GM23338 (cell line): ENCODE measurements around the gene C1QTNF4. TPM values are rescaled to one million over a fixed set of nuclear protein-coding genes. Genes with fewer than 3 reads are reported as not detected.

Source experiments
- ATAC-seq: fragments of 200-7000 bp; cut with Tn5 transposase; 3 replicates; pipeline ENCODE4 v1.9.1; 2020
- DNase-seq: peaks from one replicate; pipeline ENCODE4 v3.0.0-alpha.2; 2015; ENCODE audit warnings: low spot score
- H2AFZ ChIP-seq: fragments of 200-600 bp; sonication (generic); 2 replicates; pipeline ENCODE4 v1.8.0; 2016; ENCODE audit warnings: antibody characterized with exemption, mild to moderate bottlenecking, moderate library complexity
- H3F3A ChIP-seq: fragments of 200-600 bp; sonication (generic); replicated peaks from 2 replicates; pipeline ENCODE4 v1.8.0; 2017; ENCODE audit warnings: antibody characterized with exemption, mixed run types, low read depth
- H3K27ac ChIP-seq: fragments of 200-600 bp; sonication (generic); 2 replicates; pipeline ENCODE4 v1.6.1; 2016; ENCODE audit warnings: low read depth
- H3K27me3 ChIP-seq: fragments of 200-600 bp; sonication (generic); 2 replicates; pipeline ENCODE4 v1.8.0; 2016; ENCODE audit warnings: mild to moderate bottlenecking, mixed run types, moderate library complexity; ENCODE audit not compliant: insufficient read depth
- H3K36me3 ChIP-seq: fragments of 200-600 bp; sonication (generic); 2 replicates; pipeline ENCODE4 v1.8.0; 2016; ENCODE audit warnings: mild to moderate bottlenecking; ENCODE audit not compliant: insufficient read depth
- H3K4me1 ChIP-seq: fragments of 200-600 bp; sonication (generic); 2 replicates; pipeline ENCODE4 v1.8.0; 2016; ENCODE audit warnings: mild to moderate bottlenecking, moderate library complexity; ENCODE audit not compliant: insufficient read depth
- H3K4me2 ChIP-seq: fragments of 200-600 bp; sonication (generic); 2 replicates; pipeline ENCODE4 v1.7.1; 2017; ENCODE audit warnings: mixed run types
- H3K4me3 ChIP-seq: fragments of 200-600 bp; sonication (generic); 2 replicates; pipeline ENCODE4 v1.6.1; 2016; ENCODE audit warnings: mixed run types
- H3K79me2 ChIP-seq: fragments of 200-600 bp; sonication (generic); replicated peaks from 2 replicates; pipeline ENCODE4 v1.8.0; 2017; ENCODE audit warnings: mild to moderate bottlenecking; ENCODE audit not compliant: insufficient read depth
- H3K9me2 ChIP-seq: fragments of 200-600 bp; sonication (generic); 2 replicates; pipeline ENCODE4 v1.8.0; 2017; ENCODE audit not compliant: insufficient read depth
- H4K20me1 ChIP-seq: fragments of 200-600 bp; sonication (generic); replicated peaks from 2 replicates; pipeline ENCODE4 v1.8.0; 2017; ENCODE audit warnings: mild to moderate bottlenecking; ENCODE audit not compliant: insufficient read depth
- H3K27ac Mint-ChIP-seq: 2 replicates; pipeline ENCODE4 v1.8.0; 2020; ENCODE audit warnings: inconsistent platforms, mild to moderate bottlenecking, moderate library complexity, mixed read lengths
- H3K27me3 Mint-ChIP-seq: 3 replicates; pipeline ENCODE4 v1.8.0; 2022; ENCODE audit warnings: low read depth, mild to moderate bottlenecking, moderate library complexity, mixed read lengths, inconsistent platforms; ENCODE audit not compliant: insufficient read depth, poor library complexity
- H3K36me3 Mint-ChIP-seq: 3 replicates; pipeline ENCODE4 v1.8.0; 2021; ENCODE audit warnings: low read depth, mild to moderate bottlenecking, inconsistent platforms, moderate library complexity, mixed read lengths
- H3K4me1 Mint-ChIP-seq: 3 replicates; pipeline ENCODE4 v1.8.0; 2020; ENCODE audit warnings: mild to moderate bottlenecking, inconsistent platforms, mixed read lengths
- H3K4me3 Mint-ChIP-seq: 3 replicates; pipeline ENCODE4 v1.8.0; 2021; ENCODE audit warnings: moderate library complexity, mild to moderate bottlenecking, inconsistent platforms, mixed read lengths
- H3K9me3 Mint-ChIP-seq: 3 replicates; pipeline ENCODE4 v1.8.0; 2020; ENCODE audit warnings: moderate library complexity, mild to moderate bottlenecking, inconsistent platforms, mixed read lengths
- EZH2 ChIP-seq: fragments of 200-600 bp; sonication (generic); IDR thresholded peaks from one replicate; pipeline ENCODE4 v1.8.0; 2017; ENCODE audit warnings: antibody characterized with exemption, mild to moderate bottlenecking, low read depth; ENCODE audit not compliant: unreplicated experiment
- EZH2phosphoT487 ChIP-seq: fragments of 200-600 bp; sonication (generic); IDR thresholded peaks from one replicate; pipeline ENCODE4 v1.8.1; 2018; ENCODE audit warnings: antibody characterized with exemption; ENCODE audit not compliant: unreplicated experiment
- JUNB ChIP-seq: IDR thresholded peaks from one replicate; pipeline ENCODE4 v1.6.1; 2016; ENCODE audit warnings: antibody characterized with exemption; ENCODE audit not compliant: unreplicated experiment
- NANOG ChIP-seq: IDR thresholded peaks from 2 replicates; pipeline ENCODE4 v1.6.1; 2016; ENCODE audit warnings: antibody characterized with exemption, borderline replicate concordance
- POLR2AphosphoS5 ChIP-seq: IDR thresholded peaks from 2 replicates; pipeline ENCODE4 v1.6.1; 2016; ENCODE audit warnings: antibody characterized with exemption, low read depth
- STAT1 ChIP-seq: IDR thresholded peaks from one replicate; pipeline ENCODE4 v1.6.1; 2016; ENCODE audit warnings: antibody characterized with exemption; ENCODE audit not compliant: unreplicated experiment
- ZNF114 ChIP-seq: fragments of 250-450 bp; sonication (Bioruptor Pico); IDR thresholded peaks from 2 replicates; pipeline ENCODE4 v1.5.0; 2020; ENCODE audit warnings: mild to moderate bottlenecking, moderate library complexity
- ZNF331 ChIP-seq: fragments of 250-450 bp; sonication (Bioruptor Pico); IDR thresholded peaks from 2 replicates; pipeline ENCODE4 v1.5.0; 2020; ENCODE audit warnings: low read depth, mild to moderate bottlenecking, moderate library complexity
- polyA plus RNA-seq: library from polyadenylated mRNA; unstranded; fragments of >200 nt; fragmentation: Nextera tagmentation; extraction: Ambion mirVana; gene quantifications from 2 replicates; pipeline ENCODE4 v1.2.1, GENCODE V29; 2016
- total RNA-seq: library from RNA; depleted of rRNA; stranded (reverse); fragments of >200 nt; shearing (Covaris generic); gene quantifications from 2 replicates; pipeline ENCODE4 v1.2.3, GENCODE V29; 2014
- TF ChIP-seq, protein P1 (sequence below): IDR thresholded peaks from one replicate; pipeline ENCODE4 v1.6.1; 2018; ENCODE audit warnings: antibody characterized with exemption; ENCODE audit not compliant: unreplicated experiment
- TF ChIP-seq, protein P2 (sequence below): IDR thresholded peaks from 2 replicates; pipeline ENCODE4 v1.6.1; 2016; ENCODE audit warnings: antibody characterized with exemption

Gene C1QTNF4
- total and polyA plus RNA-seq, 2 experiments from 2014 or later, result 5.2 to 6.6 TPM

DNA sequence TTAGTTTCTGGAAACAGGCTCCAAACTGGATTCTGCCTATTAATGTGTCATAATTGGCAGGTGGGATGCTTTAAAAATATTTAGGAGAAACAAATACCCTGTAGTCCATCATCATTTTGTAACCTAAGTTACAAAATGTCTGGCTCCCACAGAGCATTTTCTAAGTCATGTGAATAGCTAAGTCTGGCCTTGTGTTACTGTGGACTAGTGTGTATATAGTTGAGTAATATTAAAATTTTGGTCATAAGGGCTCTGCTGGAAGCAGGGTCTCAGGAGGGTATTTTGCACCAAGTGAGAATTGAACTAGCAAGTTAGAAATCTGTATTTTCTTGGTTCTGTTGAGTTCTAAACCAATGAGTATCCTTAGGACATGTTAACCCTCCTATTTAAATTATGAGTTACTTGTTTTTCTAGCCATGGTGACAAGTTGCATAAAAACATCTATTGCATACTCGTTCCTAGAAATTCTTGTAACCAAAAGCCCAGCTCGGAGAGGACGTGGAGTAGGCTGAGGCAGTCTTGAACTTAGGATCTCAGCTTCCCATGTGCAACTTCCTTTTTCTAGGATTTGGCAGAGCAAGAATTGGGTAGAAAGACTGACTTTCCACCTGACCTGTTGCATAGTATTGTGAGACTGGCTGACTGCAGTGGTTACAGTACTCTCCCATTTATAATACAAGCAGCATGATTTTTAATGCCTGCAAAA lies 23.4 kb downstream of the C1QTNF4 start:
- Histone ChIP-seq H3K79me2 (peaks cover 45% of the 10 kb centered on the region), H3K9me2 (no peaks in the 10 kb centered on the region), H4K20me1 (peaks cover 13% of the 10 kb centered on the region), H3K4me3 (no peak overlapping the region), H3K27ac (no peak overlapping the region), H3K4me1 (no peaks in the 10 kb centered on the region), H2AFZ (no peak overlapping the region), H3K27me3 (no peaks in the 10 kb centered on the region), H3K4me2 (no peak overlapping the region), H3F3A (peaks cover 10% of the 10 kb centered on the region; the same call in 1 of the 2 replicates), H3K36me3 (peaks cover 23% of the 10 kb centered on the region)
- H3K4me1 Mint-ChIP-seq, result peaks cover 5% of the 10 kb centered on the region; the same call in 2 of the 3 replicates
- H3K9me3 Mint-ChIP-seq, result peaks cover 2% of the 10 kb centered on the region; the same call in 1 of the 3 replicates
- no peak overlapping the region for H3K4me3 Mint-ChIP-seq
- no peak overlapping the region for H3K27ac Mint-ChIP-seq
- H3K27me3 Mint-ChIP-seq, result peaks cover 3% of the 10 kb centered on the region
- DNase-seq, result no peak
- no peak for ATAC-seq
- TF ChIP-seq NANOG (no peak), EZH2phosphoT487 (no peak)
- H3K36me3 Mint-ChIP-seq, result peaks cover 63% of the 10 kb centered on the region

DNA sequence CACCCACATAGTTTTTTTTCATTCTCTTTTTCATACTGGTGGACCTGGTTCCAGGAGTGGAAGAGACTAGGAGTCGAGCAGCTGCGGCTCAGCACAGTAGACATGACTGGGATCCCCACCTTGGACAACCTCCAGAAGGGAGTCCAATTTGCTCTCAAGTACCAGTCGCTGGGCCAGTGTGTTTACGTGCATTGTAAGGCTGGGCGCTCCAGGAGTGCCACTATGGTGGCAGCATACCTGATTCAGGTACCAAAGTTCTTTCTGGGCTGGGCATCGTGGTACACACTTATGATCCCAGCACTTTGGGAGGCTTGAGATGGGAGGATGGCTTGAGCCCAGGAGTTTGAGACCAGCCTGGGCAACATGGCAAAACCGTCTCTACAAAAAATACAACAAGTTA lies 24.6 kb downstream of the C1QTNF4 start:
- Mint-ChIP-seq H3K27ac (no peak overlapping the region), H3K4me1 (peaks cover 8% of the 10 kb centered on the region), H3K4me3 (no peak overlapping the region), H3K27me3 (peaks cover 7% of the 10 kb centered on the region), H3K9me3 (peaks cover 2% of the 10 kb centered on the region; the same call in 1 of the 3 replicates), H3K36me3 (peaks cover 52% of the 10 kb centered on the region)
- H3K4me1 ChIP-seq, result peaks cover 3% of the 10 kb centered on the region; the same call in 1 of the 2 replicates
- H3K79me2 ChIP-seq, result peaks cover 45% of the 10 kb centered on the region
- H4K20me1 ChIP-seq, result peaks cover 13% of the 10 kb centered on the region
- no peak for DNase-seq
- H3K36me3 ChIP-seq, result peaks cover 23% of the 10 kb centered on the region
- no peak overlapping the region for H2AFZ ChIP-seq
- H3F3A ChIP-seq, result peaks cover 11% of the 10 kb centered on the region; the same call in 1 of the 2 replicates
- no peaks in the 10 kb centered on the region for H3K27me3 ChIP-seq
- H3K4me2 ChIP-seq, result no peak overlapping the region
- H3K27ac ChIP-seq, result no peak overlapping the region
- H3K4me3 ChIP-seq, result no peak overlapping the region
- H3K9me2 ChIP-seq, result no peaks in the 10 kb centered on the region
- no peak for ATAC-seq
- TF ChIP-seq EZH2phosphoT487, result no peak
- TF ChIP-seq ZNF114 (CRISPR knock-in tag), result no peak
- TF ChIP-seq NANOG, result no peak
- TF ChIP-seq JUNB, result no peak
- TF ChIP-seq, protein P1, sequence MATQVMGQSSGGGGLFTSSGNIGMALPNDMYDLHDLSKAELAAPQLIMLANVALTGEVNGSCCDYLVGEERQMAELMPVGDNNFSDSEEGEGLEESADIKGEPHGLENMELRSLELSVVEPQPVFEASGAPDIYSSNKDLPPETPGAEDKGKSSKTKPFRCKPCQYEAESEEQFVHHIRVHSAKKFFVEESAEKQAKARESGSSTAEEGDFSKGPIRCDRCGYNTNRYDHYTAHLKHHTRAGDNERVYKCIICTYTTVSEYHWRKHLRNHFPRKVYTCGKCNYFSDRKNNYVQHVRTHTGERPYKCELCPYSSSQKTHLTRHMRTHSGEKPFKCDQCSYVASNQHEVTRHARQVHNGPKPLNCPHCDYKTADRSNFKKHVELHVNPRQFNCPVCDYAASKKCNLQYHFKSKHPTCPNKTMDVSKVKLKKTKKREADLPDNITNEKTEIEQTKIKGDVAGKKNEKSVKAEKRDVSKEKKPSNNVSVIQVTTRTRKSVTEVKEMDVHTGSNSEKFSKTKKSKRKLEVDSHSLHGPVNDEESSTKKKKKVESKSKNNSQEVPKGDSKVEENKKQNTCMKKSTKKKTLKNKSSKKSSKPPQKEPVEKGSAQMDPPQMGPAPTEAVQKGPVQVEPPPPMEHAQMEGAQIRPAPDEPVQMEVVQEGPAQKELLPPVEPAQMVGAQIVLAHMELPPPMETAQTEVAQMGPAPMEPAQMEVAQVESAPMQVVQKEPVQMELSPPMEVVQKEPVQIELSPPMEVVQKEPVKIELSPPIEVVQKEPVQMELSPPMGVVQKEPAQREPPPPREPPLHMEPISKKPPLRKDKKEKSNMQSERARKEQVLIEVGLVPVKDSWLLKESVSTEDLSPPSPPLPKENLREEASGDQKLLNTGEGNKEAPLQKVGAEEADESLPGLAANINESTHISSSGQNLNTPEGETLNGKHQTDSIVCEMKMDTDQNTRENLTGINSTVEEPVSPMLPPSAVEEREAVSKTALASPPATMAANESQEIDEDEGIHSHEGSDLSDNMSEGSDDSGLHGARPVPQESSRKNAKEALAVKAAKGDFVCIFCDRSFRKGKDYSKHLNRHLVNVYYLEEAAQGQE, result no peak
- no peak for TF ChIP-seq ZNF331
- no peak for TF ChIP-seq POLR2AphosphoS5
- no peak for TF ChIP-seq EZH2
- TF ChIP-seq STAT1, result no peak
- TF ChIP-seq, protein P2, sequence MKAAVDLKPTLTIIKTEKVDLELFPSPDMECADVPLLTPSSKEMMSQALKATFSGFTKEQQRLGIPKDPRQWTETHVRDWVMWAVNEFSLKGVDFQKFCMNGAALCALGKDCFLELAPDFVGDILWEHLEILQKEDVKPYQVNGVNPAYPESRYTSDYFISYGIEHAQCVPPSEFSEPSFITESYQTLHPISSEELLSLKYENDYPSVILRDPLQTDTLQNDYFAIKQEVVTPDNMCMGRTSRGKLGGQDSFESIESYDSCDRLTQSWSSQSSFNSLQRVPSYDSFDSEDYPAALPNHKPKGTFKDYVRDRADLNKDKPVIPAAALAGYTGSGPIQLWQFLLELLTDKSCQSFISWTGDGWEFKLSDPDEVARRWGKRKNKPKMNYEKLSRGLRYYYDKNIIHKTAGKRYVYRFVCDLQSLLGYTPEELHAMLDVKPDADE, result no peak
